HEK293T (cell line): Measurements from ENCODE around the gene BICC1.
A peak's percentile ranks its signal among the peaks of the same experiment; 100 is the strongest.

Experiments
- CTCF ChIA-PET: fragments of 350-600 bp; formaldehyde crosslinking; extraction: SDS; loops from one replicate; lab custom pipeline; 2021; ENCODE audit warnings: antibody characterized with exemption, inconsistent platforms; lab: Yijun Ruan, JAX
- POLR2A ChIA-PET: fragments of 350-600 bp; formaldehyde crosslinking; extraction: SDS; loops from one replicate; lab custom pipeline; 2020; ENCODE audit warnings: antibody characterized with exemption, inconsistent platforms; lab: Yijun Ruan, JAX
- DNase-seq: peaks from one replicate; pipeline ENCODE4 v3.0.0; 2012; ENCODE audit warnings: mixed read lengths; ENCODE audit errors: extremely low spot score
- ARNT ChIP-seq: fragments of 450-650 bp; IDR thresholded peaks from 2 replicates; pipeline ENCODE4 v1.6.1; 2017; ENCODE audit warnings: mild to moderate bottlenecking
- BHLHE40 ChIP-seq: fragments of 450-650 bp; IDR thresholded peaks from 2 replicates; pipeline ENCODE4 v1.6.1; 2016; ENCODE audit warnings: mild to moderate bottlenecking, moderate library complexity, borderline replicate concordance
- CTBP1 ChIP-seq: fragments of 450-650 bp; IDR thresholded peaks from 2 replicates; pipeline ENCODE4 v1.6.1; 2016; ENCODE audit warnings: borderline replicate concordance
- ELF4 ChIP-seq: fragments of 450-650 bp; IDR thresholded peaks from 2 replicates; pipeline ENCODE4 v1.6.1; 2017; ENCODE audit warnings: antibody characterized with exemption
- FOXA1 ChIP-seq: fragments of 450-650 bp; IDR thresholded peaks from 2 replicates; pipeline ENCODE4 v1.6.1; 2016; ENCODE audit warnings: mild to moderate bottlenecking
- FOXK2 ChIP-seq: fragments of 450-650 bp; IDR thresholded peaks from 2 replicates; pipeline ENCODE4 v1.6.1; 2016; ENCODE audit warnings: mild to moderate bottlenecking
- FOXM1 ChIP-seq: fragments of 450-650 bp; IDR thresholded peaks from 2 replicates; pipeline ENCODE4 v1.6.1; 2017; ENCODE audit warnings: mild to moderate bottlenecking, borderline replicate concordance
- HDGF ChIP-seq: fragments of 450-650 bp; IDR thresholded peaks from 2 replicates; pipeline ENCODE4 v1.6.1; 2017; ENCODE audit warnings: antibody characterized with exemption, borderline replicate concordance
- L3MBTL2 ChIP-seq: fragments of 450-650 bp; conservative IDR thresholded peaks from 2 replicates; pipeline ENCODE4 v1.6.1; 2016; ENCODE audit warnings: mild to moderate bottlenecking
- LEF1 ChIP-seq: fragments of 450-650 bp; IDR thresholded peaks from 2 replicates; pipeline ENCODE4 v1.6.1; 2017; ENCODE audit warnings: mild to moderate bottlenecking, borderline replicate concordance
- NFRKB ChIP-seq: fragments of 450-650 bp; IDR thresholded peaks from 2 replicates; pipeline ENCODE4 v1.6.1; 2016; ENCODE audit warnings: mild to moderate bottlenecking, moderate library complexity
- SP1 ChIP-seq: fragments of 450-650 bp; IDR thresholded peaks from 2 replicates; pipeline ENCODE4 v1.6.1; 2017
- SUZ12 ChIP-seq: fragments of 450-650 bp; IDR thresholded peaks from 2 replicates; pipeline ENCODE4 v1.6.1; 2016; ENCODE audit warnings: mild to moderate bottlenecking
- TARDBP ChIP-seq: fragments of 450-650 bp; IDR thresholded peaks from 2 replicates; pipeline ENCODE4 v1.6.1; 2016
- ZNF384 ChIP-seq: fragments of 450-650 bp; IDR thresholded peaks from 2 replicates; pipeline ENCODE4 v1.6.1; 2016
- TF ChIP-seq, protein P1 (sequence below): fragments of 450-650 bp; IDR thresholded peaks from 2 replicates; pipeline ENCODE4 v1.6.1; 2016

Gene BICC1

GRCh38 chr10:58780476-58780875, 267.8 kb downstream of the BICC1 start:
- CTCF ChIA-PET = interaction anchor here (1.0 to 1.3 kb wide), 2 partner anchors 249 to 842 kb away, joined by 3 to 5 read pairs; no protein-coding TSS in a partner anchor
- POLR2A ChIA-PET = no interaction called here
- DNase-seq = no peak
- TF ChIP-seq FOXA1 (no peak), TARDBP (no peak), BHLHE40 (no peak), SP1 (no peak), ARNT (no peak), FOXM1 (no peak), L3MBTL2 (no peak), SUZ12 (no peak)

DNA sequence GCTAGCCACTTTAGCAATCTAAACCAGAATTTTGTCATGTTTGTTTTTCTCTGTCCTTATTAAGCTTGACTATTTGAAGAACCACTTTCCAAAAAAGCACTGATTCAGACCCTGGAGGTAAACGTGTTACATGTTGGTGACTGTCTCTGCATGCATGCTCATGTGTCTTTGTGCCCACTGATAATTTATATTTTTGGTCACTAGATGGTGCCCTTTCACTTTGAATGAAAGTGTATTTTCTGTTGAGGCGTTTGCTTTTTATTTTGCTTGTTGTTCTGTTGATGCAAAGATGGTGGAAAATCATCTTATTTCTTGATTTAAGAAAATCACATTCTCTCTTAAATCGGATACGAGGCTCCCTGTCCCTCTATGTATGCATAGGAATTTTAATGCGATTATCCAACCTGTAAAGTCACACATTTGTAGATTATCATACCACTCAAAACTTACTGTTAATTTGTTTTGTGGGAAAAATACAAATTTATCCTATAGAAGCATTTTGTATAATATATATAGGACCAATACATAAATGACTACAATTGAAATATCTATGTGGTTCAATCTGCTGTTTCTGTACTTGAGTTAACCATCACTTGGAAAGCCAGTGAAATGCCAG, 269.3 kb downstream of the BICC1 start:
- CTCF ChIA-PET = no interaction called here
- POLR2A ChIA-PET = no interaction called here
- peak; percentile 30 for DNase-seq
- TF ChIP-seq ELF4 = no peak
- TF ChIP-seq NFRKB = no peak
- TF ChIP-seq ZNF384 = no peak
- no peak for TF ChIP-seq CTBP1
- no peak for TF ChIP-seq FOXK2
- TF ChIP-seq FOXM1 = no peak
- no peak for TF ChIP-seq FOXA1
- no peak for TF ChIP-seq ARNT

- POLR2A ChIA-PET = no interaction called here
- CTCF ChIA-PET = no interaction called here
- TF ChIP-seq FOXA1 = no peak
- TF ChIP-seq LEF1 = no peak
- no peak for TF ChIP-seq ZNF384
- no peak for TF ChIP-seq BHLHE40
- TF ChIP-seq, protein P1, sequence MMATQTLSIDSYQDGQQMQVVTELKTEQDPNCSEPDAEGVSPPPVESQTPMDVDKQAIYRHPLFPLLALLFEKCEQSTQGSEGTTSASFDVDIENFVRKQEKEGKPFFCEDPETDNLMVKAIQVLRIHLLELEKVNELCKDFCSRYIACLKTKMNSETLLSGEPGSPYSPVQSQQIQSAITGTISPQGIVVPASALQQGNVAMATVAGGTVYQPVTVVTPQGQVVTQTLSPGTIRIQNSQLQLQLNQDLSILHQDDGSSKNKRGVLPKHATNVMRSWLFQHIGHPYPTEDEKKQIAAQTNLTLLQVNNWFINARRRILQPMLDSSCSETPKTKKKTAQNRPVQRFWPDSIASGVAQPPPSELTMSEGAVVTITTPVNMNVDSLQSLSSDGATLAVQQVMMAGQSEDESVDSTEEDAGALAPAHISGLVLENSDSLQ = no peak
- TF ChIP-seq FOXK2 = no peak
- TF ChIP-seq L3MBTL2 = no peak
- no peak for TF ChIP-seq ELF4
- TF ChIP-seq NFRKB = no peak
- TF ChIP-seq SUZ12 = no peak
- DNase-seq = no peak
These were observed 270.5 kb downstream of the BICC1 start for GRCh38 chr10:58782876-58783851.

DNA sequence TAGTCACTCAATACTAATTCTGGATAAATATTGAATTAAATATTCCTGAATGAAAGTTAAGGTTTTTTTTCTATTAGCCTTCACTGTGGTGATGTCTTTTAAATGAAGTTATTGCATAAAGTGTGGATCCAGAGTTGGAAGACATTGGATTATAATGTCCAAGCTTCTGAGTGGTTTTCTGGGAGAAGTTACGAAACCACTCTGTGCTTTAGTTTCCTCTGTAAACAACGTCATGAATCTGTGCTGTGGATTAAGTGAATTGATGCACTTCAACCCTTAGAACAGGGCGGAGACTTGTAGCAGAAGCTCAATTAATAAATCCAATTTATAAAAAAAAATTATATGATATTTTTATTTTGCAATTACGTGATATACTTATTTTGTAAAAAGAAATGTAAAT, 271.7 kb downstream of the BICC1 start:
- TF ChIP-seq BHLHE40 (no peak), LEF1 (no peak), FOXM1 (no peak), HDGF (no peak), L3MBTL2 (no peak), FOXK2 (no peak), CTBP1 (no peak), SUZ12 (no peak), TARDBP (no peak), SP1 (no peak)
- TF ChIP-seq, protein P1 = no peak
- CTCF ChIA-PET = no interaction called here
- POLR2A ChIA-PET = no interaction called here
- DNase-seq = no peak

DNA sequence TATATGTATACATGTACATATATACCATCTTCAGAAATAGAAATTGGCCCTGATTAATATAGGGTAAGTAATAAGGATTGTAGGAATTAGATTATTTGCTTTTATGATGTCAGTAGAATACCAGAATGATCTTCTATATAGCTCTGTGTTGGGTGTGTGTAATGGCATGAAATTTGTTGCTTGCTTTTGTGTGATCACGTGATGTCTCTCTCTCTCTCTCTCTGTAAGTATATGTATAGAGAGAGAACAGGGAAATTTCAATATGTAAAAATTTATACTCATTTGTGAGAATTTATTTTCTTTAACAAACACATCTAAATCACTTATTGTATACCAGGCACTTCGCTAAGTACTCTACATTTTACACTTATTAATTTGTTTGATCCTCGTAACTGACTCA, 272.7 kb downstream of the BICC1 start:
- ChIA-PET POLR2A (no interaction called here), CTCF (no interaction called here)
- no peak for DNase-seq
- TF ChIP-seq ZNF384 (no peak), SUZ12 (no peak), ELF4 (no peak), SP1 (no peak), TARDBP (no peak), FOXA1 (no peak), LEF1 (no peak), HDGF (no peak), NFRKB (no peak), BHLHE40 (no peak), L3MBTL2 (no peak), CTBP1 (no peak), FOXM1 (no peak)
- TF ChIP-seq, protein P1 = no peak

- ChIA-PET CTCF (no interaction called here), POLR2A (no interaction called here)
- TF ChIP-seq L3MBTL2 (no peak), HDGF (no peak), CTBP1 (no peak), BHLHE40 (no peak), FOXK2 (no peak), ZNF384 (no peak), ELF4 (no peak), ARNT (no peak), NFRKB (no peak), LEF1 (no peak), SUZ12 (no peak), TARDBP (no peak), SP1 (no peak), FOXM1 (no peak), FOXA1 (no peak)
- TF ChIP-seq, protein P1 = no peak
- DNase-seq = no peak
These were observed 278.5 kb downstream of the BICC1 start for GRCh38 chr10:58791137-58791536.
